Right lobe of liver (tissue), 4 donors: ENCODE measurements around the gene MED25.

Source experiments
- CTCF ChIP-seq, 4 donors: fragments of 200-600 bp in 3 of 4; fragments of 450-650 bp in 1 of 4; IDR thresholded peaks; one replicate each; pipeline versions ENCODE4 v1.5.1 to v1.8.0; 2016 to 2022; ENCODE audit warnings: antibody characterized with exemption in 4 of 4, mild to moderate bottlenecking in 2 of 4
- POLR2A ChIP-seq: fragments of 450-650 bp; IDR thresholded peaks from one replicate; pipeline ENCODE4 v1.6.1; 2017; ENCODE audit warnings: antibody characterized with exemption, mild to moderate bottlenecking
- donor health status: DM: no; HTN: no; CAD: no.
- donor health status: DM: no; HTN: no; CAD: no.
- donor health status: DM: no; HTN: yes; CAD: no.

- TF ChIP-seq CTCF (IDR thresholded peaks at IDR 0.05) (no peak), POLR2A (no peak)
Observed at GRCh38 chr19:49776371-49776764, 41.7 kb upstream of the MED25 start.
